Measurements from ENCODE around the gene COL17A1.

DNA sequence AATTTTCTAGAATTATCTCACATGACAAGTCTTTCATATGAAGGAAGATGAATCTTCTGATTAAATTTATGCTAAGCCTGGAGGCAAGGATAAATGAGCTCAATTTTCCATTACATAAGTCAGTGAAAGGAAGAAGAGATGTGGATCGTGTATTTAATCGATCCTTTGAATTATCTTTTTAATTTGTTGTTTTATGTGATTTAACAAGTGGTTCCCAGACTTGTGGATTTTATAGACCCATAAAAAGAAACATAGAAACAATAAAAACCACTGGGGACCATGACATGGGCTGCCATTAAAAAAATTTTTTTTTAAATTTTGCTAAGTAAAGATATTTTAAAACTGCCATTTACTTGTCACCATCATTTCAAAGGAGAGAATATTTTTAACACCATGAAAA lies 73.8 kb downstream of the COL17A1 start:
- TF ChIP-seq POLR2A (IDR thresholded peaks at IDR 0.05; ENCODE audit: low read length) (no peak), GATA1 (IDR thresholded peaks at IDR 0.05; ENCODE audit: low read depth, low read length) (no peak)
